HepG2 (cell line): ENCODE measurements around the gene TBX6. TPM values are rescaled to one million over a fixed set of nuclear protein-coding genes. Genes with fewer than 3 reads are reported as not detected.

Experiments
- ARID2 ChIP-seq: sonication (generic); formaldehyde crosslinking; IDR thresholded peaks from 2 replicates; pipeline ENCODE4 v1.8.1; 2022; ENCODE audit warnings: mild to moderate bottlenecking, missing genetic modification reagents, borderline replicate concordance
- BORCS8-MEF2B ChIP-seq: sonication (generic); formaldehyde crosslinking; IDR thresholded peaks from 2 replicates; pipeline ENCODE4 v1.8.0; 2022; ENCODE audit warnings: mild to moderate bottlenecking, missing genetic modification reagents
- CENPT ChIP-seq: sonication (generic); formaldehyde crosslinking; IDR thresholded peaks from 2 replicates; pipeline ENCODE4 v1.8.0; 2022; ENCODE audit warnings: low read depth, mild to moderate bottlenecking, moderate library complexity, missing genetic modification reagents
- FOSL2 ChIP-seq: sonication (generic); formaldehyde crosslinking; IDR thresholded peaks from 2 replicates; pipeline ENCODE4 v1.4.0; 2020; ENCODE audit warnings: missing genetic modification reagents
- GATA4 ChIP-seq: sonication (generic); IDR thresholded peaks from 2 replicates; pipeline ENCODE4 v1.6.1; 2016; ENCODE audit warnings: antibody characterized with exemption, low read depth, borderline replicate concordance
- SALL1 ChIP-seq: sonication (generic); formaldehyde crosslinking; IDR thresholded peaks from 2 replicates; pipeline ENCODE4 v1.8.0; 2022; ENCODE audit warnings: mild to moderate bottlenecking, missing genetic modification reagents
- ZNF367 ChIP-seq: sonication (generic); formaldehyde crosslinking; IDR thresholded peaks from 2 replicates; pipeline ENCODE4 v1.4.0; 2020; ENCODE audit warnings: missing genetic modification reagents, borderline replicate concordance
- ZNF605 ChIP-seq: sonication (generic); formaldehyde crosslinking; IDR thresholded peaks from 2 replicates; pipeline ENCODE4 v1.8.0; 2022; ENCODE audit warnings: mild to moderate bottlenecking, missing genetic modification reagents
- ZNF609 ChIP-seq: sonication (generic); formaldehyde crosslinking; IDR thresholded peaks from 2 replicates; pipeline ENCODE4 v1.4.0; 2020; ENCODE audit warnings: mild to moderate bottlenecking, missing genetic modification reagents, borderline replicate concordance
- polyA plus RNA-seq, 8 experiments: library from polyadenylated mRNA; depleted of rRNA in 3 of 8; stranded (reverse) in 7 of 8; unstranded in 1 of 8; fragments of >200 nt; fragmentation: Illumina TruSeq in 4 of 8; extraction: Trizol in 4 of 8; gene quantifications; 2 replicates each; pipeline versions ENCODE4 v1.2.1 to v1.2.3, GENCODE V29; 2011 to 2016; ENCODE audit warnings: low read depth in 4 of 8, missing spikeins in 1 of 8, mixed read lengths in 1 of 8; ENCODE audit not compliant: insufficient read depth in 1 of 8
- total RNA-seq, 5 experiments: library from RNA; depleted of rRNA; stranded (reverse); fragments of >200 nt; fragmentation: Illumina TruSeq; extraction: Trizol; gene quantifications; 2 replicates each; pipeline ENCODE4 v1.2.3, GENCODE V29; 2016; ENCODE audit warnings: low read depth in 1 of 5
- TF ChIP-seq, protein P1 (sequence below): sonication (generic); formaldehyde crosslinking; IDR thresholded peaks from 2 replicates; pipeline ENCODE4 v1.4.0; 2020; ENCODE audit warnings: mild to moderate bottlenecking, missing genetic modification reagents
- TF ChIP-seq, protein P2 (sequence below): sonication (generic); formaldehyde crosslinking; IDR thresholded peaks from 2 replicates; pipeline ENCODE4 v1.5.0; 2020; ENCODE audit warnings: missing genetic modification reagents
- TF ChIP-seq, protein P3 (sequence below): sonication (generic); formaldehyde crosslinking; IDR thresholded peaks from 2 replicates; pipeline ENCODE4 v1.4.0; 2020; ENCODE audit warnings: missing genetic modification reagents, low read depth, mild to moderate bottlenecking, borderline replicate concordance
- TF ChIP-seq, protein P4 (sequence below): sonication (generic); formaldehyde crosslinking; IDR thresholded peaks from 2 replicates; pipeline ENCODE4 v1.4.0; 2020; ENCODE audit warnings: missing genetic modification reagents

The TBX6 gene
- total and polyA plus RNA-seq, 2 of the 13 experiments (the other 11 are each of a cell fraction or from before 2014, with no cell fraction given): 0.24 to 0.42 TPM

GRCh38 chr16:30112197-30113030 is 20.7 kb upstream of the TBX6 start (continued):
- TF ChIP-seq, protein P1, sequence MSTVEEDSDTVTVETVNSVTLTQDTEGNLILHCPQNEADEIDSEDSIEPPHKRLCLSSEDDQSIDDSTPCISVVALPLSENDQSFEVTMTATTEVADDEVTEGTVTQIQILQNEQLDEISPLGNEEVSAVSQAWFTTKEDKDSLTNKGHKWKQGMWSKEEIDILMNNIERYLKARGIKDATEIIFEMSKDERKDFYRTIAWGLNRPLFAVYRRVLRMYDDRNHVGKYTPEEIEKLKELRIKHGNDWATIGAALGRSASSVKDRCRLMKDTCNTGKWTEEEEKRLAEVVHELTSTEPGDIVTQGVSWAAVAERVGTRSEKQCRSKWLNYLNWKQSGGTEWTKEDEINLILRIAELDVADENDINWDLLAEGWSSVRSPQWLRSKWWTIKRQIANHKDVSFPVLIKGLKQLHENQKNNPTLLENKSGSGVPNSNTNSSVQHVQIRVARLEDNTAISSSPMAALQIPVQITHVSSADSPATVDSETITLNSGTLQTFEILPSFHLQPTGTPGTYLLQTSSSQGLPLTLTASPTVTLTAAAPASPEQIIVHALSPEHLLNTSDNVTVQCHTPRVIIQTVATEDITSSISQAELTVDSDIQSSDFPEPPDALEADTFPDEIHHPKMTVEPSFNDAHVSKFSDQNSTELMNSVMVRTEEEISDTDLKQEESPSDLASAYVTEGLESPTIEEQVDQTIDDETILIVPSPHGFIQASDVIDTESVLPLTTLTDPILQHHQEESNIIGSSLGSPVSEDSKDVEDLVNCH (CRISPR knock-in tag): no peak
- TF ChIP-seq ZNF609 (CRISPR knock-in tag) (peak; percentile 16; the same call in 1 of the 2 replicates), BORCS8-MEF2B (peak; percentile 91), FOSL2 (peak; percentile 40), ARID2 (peak; percentile 61; the same call in 1 of the 2 replicates), ZNF605 (CRISPR knock-in tag) (peak; percentile 89), SALL1 (CRISPR knock-in tag) (peak; percentile 89), GATA4 (no peak), CENPT (CRISPR knock-in tag) (peak; percentile 93), ZNF367 (CRISPR knock-in tag) (no peak)
- TF ChIP-seq, protein P2, sequence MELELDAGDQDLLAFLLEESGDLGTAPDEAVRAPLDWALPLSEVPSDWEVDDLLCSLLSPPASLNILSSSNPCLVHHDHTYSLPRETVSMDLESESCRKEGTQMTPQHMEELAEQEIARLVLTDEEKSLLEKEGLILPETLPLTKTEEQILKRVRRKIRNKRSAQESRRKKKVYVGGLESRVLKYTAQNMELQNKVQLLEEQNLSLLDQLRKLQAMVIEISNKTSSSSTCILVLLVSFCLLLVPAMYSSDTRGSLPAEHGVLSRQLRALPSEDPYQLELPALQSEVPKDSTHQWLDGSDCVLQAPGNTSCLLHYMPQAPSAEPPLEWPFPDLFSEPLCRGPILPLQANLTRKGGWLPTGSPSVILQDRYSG: 0 out of 2 replicates have a peak, but pooled peaks have one; percentile 61
- TF ChIP-seq, protein P3, sequence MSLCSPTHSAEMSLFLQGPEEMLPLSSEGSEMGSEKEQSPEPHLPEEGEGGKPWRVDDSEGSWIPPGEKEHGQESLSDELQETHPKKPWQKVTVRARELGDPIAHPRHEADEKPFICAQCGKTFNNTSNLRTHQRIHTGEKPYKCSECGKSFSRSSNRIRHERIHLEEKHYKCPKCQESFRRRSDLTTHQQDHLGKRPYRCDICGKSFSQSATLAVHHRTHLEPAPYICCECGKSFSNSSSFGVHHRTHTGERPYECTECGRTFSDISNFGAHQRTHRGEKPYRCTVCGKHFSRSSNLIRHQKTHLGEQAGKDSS: peak; percentile 54; the same call in 1 of the 2 replicates
- TF ChIP-seq, protein P4, sequence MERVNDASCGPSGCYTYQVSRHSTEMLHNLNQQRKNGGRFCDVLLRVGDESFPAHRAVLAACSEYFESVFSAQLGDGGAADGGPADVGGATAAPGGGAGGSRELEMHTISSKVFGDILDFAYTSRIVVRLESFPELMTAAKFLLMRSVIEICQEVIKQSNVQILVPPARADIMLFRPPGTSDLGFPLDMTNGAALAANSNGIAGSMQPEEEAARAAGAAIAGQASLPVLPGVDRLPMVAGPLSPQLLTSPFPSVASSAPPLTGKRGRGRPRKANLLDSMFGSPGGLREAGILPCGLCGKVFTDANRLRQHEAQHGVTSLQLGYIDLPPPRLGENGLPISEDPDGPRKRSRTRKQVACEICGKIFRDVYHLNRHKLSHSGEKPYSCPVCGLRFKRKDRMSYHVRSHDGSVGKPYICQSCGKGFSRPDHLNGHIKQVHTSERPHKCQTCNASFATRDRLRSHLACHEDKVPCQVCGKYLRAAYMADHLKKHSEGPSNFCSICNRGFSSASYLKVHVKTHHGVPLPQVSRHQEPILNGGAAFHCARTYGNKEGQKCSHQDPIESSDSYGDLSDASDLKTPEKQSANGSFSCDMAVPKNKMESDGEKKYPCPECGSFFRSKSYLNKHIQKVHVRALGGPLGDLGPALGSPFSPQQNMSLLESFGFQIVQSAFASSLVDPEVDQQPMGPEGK (CRISPR knock-in tag): peak; percentile 50
